Spleen (tissue), 11 donors: Measurements from ENCODE around the gene CCDC177. TPM values are rescaled to one million over a fixed set of nuclear protein-coding genes. Genes with fewer than 3 reads are reported as not detected.
A peak's percentile ranks its signal among the peaks of the same experiment; 100 is the strongest.

Experiments used
- DNase-seq: peaks from one replicate; pipeline ENCODE4 v3.0.0-alpha.2; 2020
- H3K27ac ChIP-seq, 8 donors: fragments of 200-600 bp; sonication (generic) in 7 of 8; 1 replicate in 4 of 8; 2 replicates in 4 of 8; pipeline versions ENCODE4 v1.5.0 to v1.8.0; 2016 to 2021; ENCODE audit warnings: inconsistent platforms in 4 of 8, mild to moderate bottlenecking in 4 of 8, moderate library complexity in 1 of 8
- H3K27me3 ChIP-seq, 7 donors: fragments of 200-600 bp; sonication (generic) in 6 of 7; replicated peaks in 1 of 7; 1 replicate in 4 of 7; 2 replicates in 3 of 7; pipeline versions ENCODE4 v1.5.0 to v1.8.0; 2016 to 2021; ENCODE audit warnings: inconsistent platforms in 3 of 7, mild to moderate bottlenecking in 1 of 7
- H3K36me3 ChIP-seq, 6 donors: fragments of 200-600 bp; sonication (generic) in 5 of 6; 1 replicate in 4 of 6; 2 replicates in 2 of 6; pipeline versions ENCODE4 v1.5.0 to v1.8.0; 2016 to 2021; ENCODE audit warnings: inconsistent platforms in 2 of 6
- H3K4me1 ChIP-seq, 6 donors: fragments of 200-600 bp; sonication (generic) in 5 of 6; 1 replicate in 3 of 6; 2 replicates in 3 of 6; pipeline versions ENCODE4 v1.5.0 to v1.8.0; 2016 to 2021; ENCODE audit warnings: inconsistent platforms in 3 of 6
- H3K4me3 ChIP-seq, 8 donors: fragments of 200-600 bp; sonication (generic) in 7 of 8; 1 replicate in 4 of 8; 2 replicates in 4 of 8; pipeline versions ENCODE4 v1.5.0 to v1.8.0; 2016 to 2021; ENCODE audit warnings: inconsistent platforms in 4 of 8, mild to moderate bottlenecking in 4 of 8, moderate library complexity in 2 of 8
- H3K9me3 ChIP-seq, 8 donors: fragments of 200-600 bp; sonication (generic) in 7 of 8; 1 replicate in 4 of 8; 2 replicates in 4 of 8; pipeline versions ENCODE4 v1.5.0 to v1.8.0; 2016 to 2021; ENCODE audit warnings: inconsistent platforms in 4 of 8
- CTCF ChIP-seq, 11 experiments: fragments of 200-600 bp in 7 of 11; fragments of 450-650 bp in 4 of 11; sonication (generic) in 4 of 11; IDR thresholded peaks in 8 of 11; conservative IDR thresholded peaks in 3 of 11; 1 replicate in 7 of 11; 2 replicates in 4 of 11; pipeline versions ENCODE4 v1.4.0 to v1.8.0; 2016 to 2021; ENCODE audit warnings: antibody characterized with exemption in 11 of 11, inconsistent platforms in 4 of 11, mild to moderate bottlenecking in 1 of 11
- POLR2A ChIP-seq, 3 donors: fragments of 450-650 bp; IDR thresholded peaks; one replicate each; pipeline ENCODE4 v1.5.1; 2017; ENCODE audit warnings: antibody characterized with exemption in 3 of 3, mild to moderate bottlenecking in 1 of 3
- POLR2AphosphoS5 ChIP-seq, 3 donors: sonication (generic); formaldehyde crosslinking; IDR thresholded peaks; one replicate each; pipeline ENCODE4 v1.5.1; 2017; ENCODE audit warnings: antibody characterized with exemption in 3 of 3
- WGBS, 5 donors: extraction: QIAGEN DNeasy Blood & Tissue Kit in 3 of 5; methylation state at CpG; one replicate each; pipeline versions ENCODE4 v1.1.5 to v1.1.7; 2013 to 2018; 5-methylcytosine and 5-hydroxymethylcytosine counted together
- intact Hi-C: fragments of 100-400 bp; cut with DNase I; formaldehyde crosslinking; loops from one replicate; pipeline ENCODE4 v1.15.0; 2023; ENCODE audit warnings: low total_unique reads
- polyA plus RNA-seq, 3 donors: library from polyadenylated mRNA; stranded (reverse); fragments of 200-250 nt; gene quantifications; one replicate each; pipeline ENCODE4 v1.2.1, GENCODE V29; 2013
- total RNA-seq, 7 donors: library from RNA; depleted of rRNA in 3 of 7; stranded (reverse); fragments of >200 nt in 3 of 7; fragmentation: NEBNext Ultra II Directional in 4 of 7; extraction: Animal tissue kit (Norgen Biotek cat#: 25700) in 4 of 7; gene quantifications; one replicate each; pipeline versions ENCODE4 v1.1.0 to v1.2.1, GENCODE V29; 2016 to 2021
- donor health status: healthy with polysubstance abuse.
- donor health status: DM: no; HTN: no; CAD: no; lungs with moderate emphysema.
- donor health status: DM: no; HTN: no; CAD: no.
- donor health status: Bipolar disorder and iron deficiency.
- donor health status: healthy.
- donor health status: DM: no; HTN: no; CAD: no.
- donor health status: DM: yes; HTN: yes; CAD: no.

The CCDC177 gene
- total and polyA plus RNA-seq, 10 donors: not detected

- peaks cover 5 to 98% (median 83%) of the 10 kb centered on the region in 7 donors for H3K27me3 ChIP-seq
- no peak for DNase-seq
- H3K4me3 ChIP-seq: peak overlapping the region in 1 of 8 donors; percentile 30
- H3K27ac ChIP-seq: no peak overlapping the region
- H3K9me3 ChIP-seq: no peaks in the 10 kb centered on the region
- intact Hi-C loops: loop anchor here (10.0 kb wide), 1 partner anchor 326 kb away; no protein-coding TSS in a partner anchor
- H3K36me3 ChIP-seq: no peaks in the 10 kb centered on the region
- WGBS, 5 donors: 76 to 85% (median 80%) methylated on average over 6 to 7 of the region's 7 CpGs
- no peak for TF ChIP-seq POLR2A (IDR thresholded peaks at IDR 0.05)
- no peak for TF ChIP-seq POLR2AphosphoS5 (IDR thresholded peaks at IDR 0.05)
- no peak for TF ChIP-seq CTCF (IDR thresholded peaks at IDR 0.05 in 8 of 11, conservative IDR thresholded peaks at IDR 0.05 in 3 of 11)
- H3K4me1 ChIP-seq: peaks cover 13 to 42% (median 37%) of the 10 kb centered on the region in 6 donors
Measured at GRCh38 chr14:69570836-69571330, 3.8 kb downstream of the CCDC177 start.

- Histone ChIP-seq H3K4me3 (no peak overlapping the region), H3K9me3 (no peaks in the 10 kb centered on the region), H3K36me3 (no peaks in the 10 kb centered on the region), H3K27ac (no peak overlapping the region), H3K4me1 (peaks cover 13 to 39% (median 36%) of the 10 kb centered on the region in 6 donors), H3K27me3 (peaks cover 5 to 98% (median 85%) of the 10 kb centered on the region in 7 donors)
- DNase-seq: no peak
- 49 to 60% (median 56%) methylated on average over 2 of the region's 2 CpGs for WGBS, 5 donors
- no peak for TF ChIP-seq POLR2A (IDR thresholded peaks at IDR 0.05)
- TF ChIP-seq CTCF (IDR thresholded peaks at IDR 0.05 in 8 of 11, conservative IDR thresholded peaks at IDR 0.05 in 3 of 11): no peak
- TF ChIP-seq POLR2AphosphoS5 (IDR thresholded peaks at IDR 0.05): no peak
- intact Hi-C loops: loop anchor here (10.0 kb wide), 1 partner anchor 325 kb away; no protein-coding TSS in a partner anchor
Measured at GRCh38 chr14:69569859-69570258, 4.8 kb downstream of the CCDC177 start.

- Histone ChIP-seq H3K4me1 (peaks cover 0 to 17% (median 14%) of the 10 kb centered on the region in 6 donors), H3K4me3 (no peak overlapping the region), H3K36me3 (no peaks in the 10 kb centered on the region), H3K9me3 (no peaks in the 10 kb centered on the region), H3K27me3 (peaks cover 5 to 91% (median 64%) of the 10 kb centered on the region in 7 donors), H3K27ac (no peak overlapping the region)
- intact Hi-C loops: no loop called here
- TF ChIP-seq CTCF (IDR thresholded peaks at IDR 0.05 in 8 of 11, conservative IDR thresholded peaks at IDR 0.05 in 3 of 11): no peak
- TF ChIP-seq POLR2A (IDR thresholded peaks at IDR 0.05): no peak
- no peak for TF ChIP-seq POLR2AphosphoS5 (IDR thresholded peaks at IDR 0.05)
- WGBS, 5 donors: 82 to 89% (median 85%) methylated on average over 5 of the region's 5 CpGs
- no peak for DNase-seq
Measured at GRCh38 chr14:69567563-69567962, 7.1 kb downstream of the CCDC177 start.

GRCh38 chr14:69561893-69562292 lies 12.8 kb downstream of the CCDC177 start:
- TF ChIP-seq POLR2AphosphoS5 (IDR thresholded peaks at IDR 0.05) (no peak), POLR2A (IDR thresholded peaks at IDR 0.05) (no peak), CTCF (IDR thresholded peaks at IDR 0.05 in 8 of 11, conservative IDR thresholded peaks at IDR 0.05 in 3 of 11) (no peak)
- no peak overlapping the region for H3K4me3 ChIP-seq
- H3K9me3 ChIP-seq: no peaks in the 10 kb centered on the region
- no peaks in the 10 kb centered on the region for H3K36me3 ChIP-seq
- H3K27me3 ChIP-seq: peaks cover 0 to 77% (median 19%) of the 10 kb centered on the region in 7 donors
- DNase-seq: no peak
- no peaks in the 10 kb centered on the region for H3K4me1 ChIP-seq
- no peak overlapping the region for H3K27ac ChIP-seq
- intact Hi-C loops: no loop called here
